ENCODE results near the gene SSH3. TPM values are rescaled to one million over a fixed set of nuclear protein-coding genes. Genes with fewer than 3 reads are reported as not detected.

The SSH3 gene
- total RNA-seq, 4 donors from 2014 or later: 7.7 to 48.8 (median 19.1) TPM

DNA sequence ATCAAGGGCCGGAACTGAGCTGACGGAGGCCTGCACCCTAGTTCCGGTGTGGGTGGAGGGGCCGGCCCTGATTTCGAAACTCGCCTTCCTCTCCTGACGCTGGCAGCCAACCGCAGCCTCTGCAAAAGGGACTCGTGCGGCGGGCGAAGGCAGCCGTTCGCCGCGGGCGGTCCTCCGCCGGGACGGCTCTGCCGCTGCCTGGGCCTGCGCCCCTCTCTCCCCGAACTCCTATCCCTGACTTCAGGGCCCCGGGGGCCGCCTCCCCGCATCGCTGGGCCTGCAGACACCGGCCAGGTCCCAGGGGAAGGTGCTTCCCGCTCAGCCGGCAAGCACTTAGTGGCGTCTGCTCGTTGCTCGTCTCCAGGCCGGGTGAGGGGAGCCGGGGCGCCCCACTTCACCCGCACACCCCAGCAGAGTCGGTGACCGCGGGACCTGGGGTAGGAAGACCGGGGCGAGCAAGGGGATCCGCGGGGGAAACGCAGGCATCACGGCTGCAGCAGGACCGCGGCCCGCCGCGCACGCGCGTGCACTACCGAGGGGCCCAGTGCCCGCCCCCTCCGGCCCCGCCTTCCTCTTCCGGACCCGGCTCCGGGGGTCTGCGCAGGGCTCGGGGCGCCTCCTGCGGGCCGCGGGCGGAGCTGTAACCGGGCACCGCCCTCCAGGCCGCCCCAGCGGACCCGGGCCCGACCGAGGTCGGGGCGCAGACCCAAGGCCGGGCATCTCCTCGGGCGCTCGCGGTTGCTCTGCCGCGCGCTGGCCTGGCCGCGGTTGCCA is 14.7 kb upstream of the SSH3 start:
- H3K27me3 ChIP-seq: no peaks in the 10 kb centered on the region
- peak; percentile 88 for DNase-seq
- H3K36me3 ChIP-seq: no peaks in the 10 kb centered on the region
- H3K9me3 ChIP-seq: no peaks in the 10 kb centered on the region
- peak overlapping the region; percentile 80 to 94 for H3K4me3 ChIP-seq
- H3K27ac ChIP-seq: peak overlapping the region; percentile 89 to 93
- H3K4me1 ChIP-seq: peaks cover 7 to 10% of the 10 kb centered on the region in 2 donors
- TF ChIP-seq, protein P1, sequence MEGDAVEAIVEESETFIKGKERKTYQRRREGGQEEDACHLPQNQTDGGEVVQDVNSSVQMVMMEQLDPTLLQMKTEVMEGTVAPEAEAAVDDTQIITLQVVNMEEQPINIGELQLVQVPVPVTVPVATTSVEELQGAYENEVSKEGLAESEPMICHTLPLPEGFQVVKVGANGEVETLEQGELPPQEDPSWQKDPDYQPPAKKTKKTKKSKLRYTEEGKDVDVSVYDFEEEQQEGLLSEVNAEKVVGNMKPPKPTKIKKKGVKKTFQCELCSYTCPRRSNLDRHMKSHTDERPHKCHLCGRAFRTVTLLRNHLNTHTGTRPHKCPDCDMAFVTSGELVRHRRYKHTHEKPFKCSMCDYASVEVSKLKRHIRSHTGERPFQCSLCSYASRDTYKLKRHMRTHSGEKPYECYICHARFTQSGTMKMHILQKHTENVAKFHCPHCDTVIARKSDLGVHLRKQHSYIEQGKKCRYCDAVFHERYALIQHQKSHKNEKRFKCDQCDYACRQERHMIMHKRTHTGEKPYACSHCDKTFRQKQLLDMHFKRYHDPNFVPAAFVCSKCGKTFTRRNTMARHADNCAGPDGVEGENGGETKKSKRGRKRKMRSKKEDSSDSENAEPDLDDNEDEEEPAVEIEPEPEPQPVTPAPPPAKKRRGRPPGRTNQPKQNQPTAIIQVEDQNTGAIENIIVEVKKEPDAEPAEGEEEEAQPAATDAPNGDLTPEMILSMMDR (IDR thresholded peaks at IDR 0.05): peak; percentile 8 to 76 (median 60)
- TF ChIP-seq POLR2A (IDR thresholded peaks at IDR 0.05): peak in 1 of 2 donors; percentile 74
- intact Hi-C loops (cut with DNase I; ENCODE audit: low total_unique reads): no loop called here

GRCh38 chr11:67289226-67289650 is 14.1 kb upstream of the SSH3 start, which contains the start of gene ANKRD13D:
Gene ANKRD13D (plus strand): TSS chr11:67289303. CDS start chr11:67289461, 158 bp downstream.
- intact Hi-C loops (cut with DNase I; ENCODE audit: low total_unique reads): no loop called here
- Histone ChIP-seq H3K27me3 (no peaks in the 10 kb centered on the region), H3K9me3 (no peaks in the 10 kb centered on the region), H3K4me3 (peak within 1 kb of the TSS; percentile 80 to 94), H3K4me1 (peaks cover 7 to 10% of the 10 kb centered on the region in 2 donors), H3K36me3 (no peaks in the 10 kb centered on the region), H3K27ac (peak within 1 kb of the TSS; percentile 89 to 93)
- TF ChIP-seq POLR2A (IDR thresholded peaks at IDR 0.05): no peak
- TF ChIP-seq, protein P1 (IDR thresholded peaks at IDR 0.05): no peak
- no peak for DNase-seq

DNA sequence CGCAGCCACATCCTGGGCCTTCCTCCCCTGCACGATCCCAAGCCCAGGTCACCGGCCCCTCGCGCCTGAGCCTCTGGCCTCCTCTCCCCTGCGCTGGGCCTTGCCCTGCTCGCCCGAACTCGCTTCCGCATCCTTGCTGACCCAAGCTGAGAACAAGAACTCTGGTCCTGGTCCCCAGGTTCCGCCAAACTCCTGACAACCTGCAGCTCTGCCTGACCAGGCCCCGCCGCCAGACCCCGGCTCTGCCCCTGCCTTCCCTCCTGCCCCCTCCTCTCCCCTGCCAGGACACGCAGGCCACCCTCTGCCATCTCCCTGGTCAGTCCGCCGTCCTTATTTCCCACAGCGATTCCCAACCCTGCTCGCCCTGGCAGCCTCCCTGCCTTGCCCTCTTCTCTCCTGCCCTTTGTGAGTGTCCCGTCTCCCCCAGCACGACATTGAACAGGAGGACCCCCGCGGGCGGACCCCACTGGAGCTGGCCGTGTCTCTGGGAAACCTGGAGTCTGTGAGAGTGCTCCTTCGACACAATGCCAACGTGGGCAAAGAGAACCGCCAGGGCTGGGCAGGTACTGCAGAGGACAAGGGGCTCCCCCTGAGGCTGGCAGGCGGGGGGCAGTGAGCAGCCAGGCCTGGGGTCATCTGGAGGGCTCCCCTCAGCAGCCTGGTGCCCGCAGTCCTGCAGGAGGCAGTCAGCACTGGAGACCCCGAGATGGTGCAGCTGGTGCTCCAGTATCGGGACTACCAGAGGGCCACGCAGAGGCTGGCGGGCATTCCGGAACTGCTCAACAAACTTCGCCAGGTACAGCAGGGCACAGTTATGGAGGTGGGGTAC is 13.5 kb upstream of the SSH3 start:
- H3K27me3 ChIP-seq: no peaks in the 10 kb centered on the region
- TF ChIP-seq, protein P1 (IDR thresholded peaks at IDR 0.05): no peak
- no peak for TF ChIP-seq POLR2A (IDR thresholded peaks at IDR 0.05)
- H3K4me3 ChIP-seq: peak overlapping the region; percentile 80 to 94
- no peaks in the 10 kb centered on the region for H3K36me3 ChIP-seq
- intact Hi-C loops (cut with DNase I; ENCODE audit: low total_unique reads): no loop called here
- DNase-seq: no peak
- peak overlapping the region; percentile 88 to 93 for H3K27ac ChIP-seq
- H3K9me3 ChIP-seq: no peaks in the 10 kb centered on the region
- peaks cover 7 to 10% of the 10 kb centered on the region in 2 donors for H3K4me1 ChIP-seq

DNA sequence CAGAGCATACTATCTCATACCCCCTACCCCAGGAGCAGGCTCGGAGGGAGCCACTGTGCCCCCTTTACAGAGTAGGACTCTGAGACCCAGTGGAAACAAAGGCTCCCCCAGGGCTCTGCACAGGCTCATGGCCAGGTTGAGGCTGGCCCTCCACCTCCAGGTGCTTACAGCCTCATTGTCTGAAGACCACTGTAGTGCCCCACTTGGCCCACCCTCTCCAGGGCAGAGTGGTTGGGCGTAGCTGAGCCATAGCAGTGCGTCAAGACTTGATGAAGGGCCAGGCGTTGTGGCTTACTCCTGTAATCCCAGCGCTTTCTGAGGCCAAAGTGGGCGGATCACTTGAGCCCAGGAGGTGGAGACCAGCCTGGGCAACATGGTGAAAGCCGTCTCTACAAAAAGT is 12.5 kb upstream of the SSH3 start:
- H3K4me3 ChIP-seq: no peak overlapping the region
- no peaks in the 10 kb centered on the region for H3K27me3 ChIP-seq
- peaks cover 7 to 10% of the 10 kb centered on the region in 2 donors for H3K4me1 ChIP-seq
- H3K36me3 ChIP-seq: no peaks in the 10 kb centered on the region
- intact Hi-C loops (cut with DNase I; ENCODE audit: low total_unique reads): no loop called here
- no peak for TF ChIP-seq POLR2A (IDR thresholded peaks at IDR 0.05)
- TF ChIP-seq, protein P1 (IDR thresholded peaks at IDR 0.05): no peak
- no peak for DNase-seq
- no peaks in the 10 kb centered on the region for H3K9me3 ChIP-seq
- peak overlapping the region; percentile 88 to 93 for H3K27ac ChIP-seq
